Measurements from ENCODE around the gene DGUOK. TPM values are rescaled to one million over a fixed set of nuclear protein-coding genes. Genes with fewer than 3 reads are reported as not detected.

The DGUOK gene
- total and polyA plus RNA-seq, 2 donors from 2014 or later = 44.4 to 86.2 TPM

- Histone ChIP-seq H3K27ac (ENCODE audit: low read depth in 2 of 2, low read length in 2 of 2) (no peak overlapping the region), H3K9me3 (ENCODE audit: control insufficient read depth in 2 of 3, insufficient read depth in 1 of 3, low read length in 3 of 3) (no peaks in the 10 kb centered on the region), H3K4me3 (ENCODE audit: low read length in 3 of 3) (no peak overlapping the region), H3K36me3 (ENCODE audit: control insufficient read depth in 2 of 3, insufficient read depth in 3 of 3, low read length in 3 of 3) (peaks cover 2 to 51% (median 18%) of the 10 kb centered on the region in 3 donors), H3K4me1 (ENCODE audit: control insufficient read depth in 2 of 3, insufficient read depth in 2 of 3, low read depth in 1 of 3, low read length in 3 of 3) (peaks cover 0 to 2% (median 0%) of the 10 kb centered on the region in 3 donors), H3K9ac (ENCODE audit: low read length in 3 of 3) (no peak overlapping the region), H3K27me3 (ENCODE audit: control insufficient read depth, insufficient read depth, low read length) (no peaks in the 10 kb centered on the region)
- FAIRE-seq = no peak
- TF ChIP-seq CTCF (IDR thresholded peaks at IDR 0.05; ENCODE audit: borderline replicate concordance, extremely low read depth, insufficient read depth) = no peak
- no peak for DNase-seq
- intact Hi-C loops (cut with DNase I) = no loop called here
Observed at GRCh38 chr2:73956218-73956865, 29.7 kb downstream of the DGUOK start.

GRCh38 chr2:73961274-73961673 lies 34.6 kb downstream of the DGUOK start:
- Histone ChIP-seq H3K27ac (ENCODE audit: low read depth in 2 of 2, low read length in 2 of 2) (no peak overlapping the region), H3K4me1 (ENCODE audit: control insufficient read depth in 2 of 3, insufficient read depth in 2 of 3, low read depth in 1 of 3, low read length in 3 of 3) (no peaks in the 10 kb centered on the region), H3K27me3 (ENCODE audit: control insufficient read depth, insufficient read depth, low read length) (no peaks in the 10 kb centered on the region), H3K9ac (ENCODE audit: low read length in 3 of 3) (no peak overlapping the region), H3K9me3 (ENCODE audit: control insufficient read depth in 2 of 3, insufficient read depth in 1 of 3, low read length in 3 of 3) (no peaks in the 10 kb centered on the region), H3K36me3 (ENCODE audit: control insufficient read depth in 2 of 3, insufficient read depth in 3 of 3, low read length in 3 of 3) (peaks cover 0 to 27% (median 7%) of the 10 kb centered on the region in 3 donors), H3K4me3 (ENCODE audit: low read length in 3 of 3) (no peak overlapping the region)
- intact Hi-C loops (cut with DNase I) = no loop called here
- DNase-seq (no peak), FAIRE-seq (no peak)
- no peak for TF ChIP-seq CTCF (IDR thresholded peaks at IDR 0.05; ENCODE audit: borderline replicate concordance, extremely low read depth, insufficient read depth)

- Histone ChIP-seq H3K27me3 (ENCODE audit: control insufficient read depth, insufficient read depth, low read length) (no peaks in the 10 kb centered on the region), H3K4me3 (ENCODE audit: low read length in 3 of 3) (no peak overlapping the region), H3K9me3 (ENCODE audit: control insufficient read depth in 2 of 3, insufficient read depth in 1 of 3, low read length in 3 of 3) (no peaks in the 10 kb centered on the region), H3K36me3 (ENCODE audit: control insufficient read depth in 2 of 3, insufficient read depth in 3 of 3, low read length in 3 of 3) (peaks cover 0 to 20% (median 7%) of the 10 kb centered on the region in 3 donors), H3K9ac (ENCODE audit: low read length in 3 of 3) (no peak overlapping the region), H3K27ac (ENCODE audit: low read depth in 2 of 2, low read length in 2 of 2) (no peak overlapping the region), H3K4me1 (ENCODE audit: control insufficient read depth in 2 of 3, insufficient read depth in 2 of 3, low read depth in 1 of 3, low read length in 3 of 3) (no peaks in the 10 kb centered on the region)
- intact Hi-C loops (cut with DNase I) = no loop called here
- DNase-seq (no peak), FAIRE-seq (no peak)
- no peak for TF ChIP-seq CTCF (IDR thresholded peaks at IDR 0.05; ENCODE audit: borderline replicate concordance, extremely low read depth, insufficient read depth)
Observed at GRCh38 chr2:73961823-73962615, 35.3 kb downstream of the DGUOK start.
